ENCODE data around the gene HOXA3. TPM values are rescaled to one million over a fixed set of nuclear protein-coding genes. Genes with fewer than 3 reads are reported as not detected.

Gene HOXA3
- total and polyA plus RNA-seq, 9 of the 15 experiments (the other 6 are each of a cell fraction or from before 2014, with no cell fraction given): 0.04 to 0.13 TPM; not detected in 7

- TF ChIP-seq POLR2A (conservative IDR thresholded peaks at IDR 0.05) (no peak), ZNF778 (CRISPR knock-in tag; IDR thresholded peaks at IDR 0.05) (no peak)
Measured at GRCh38 chr7:27157702-27158431, 5.5 kb upstream of the HOXA3 start (continued).

- Histone ChIP-seq H3K79me2 (ENCODE audit: control insufficient read depth, insufficient read depth, low read length) (no peaks in the 10 kb centered on the region), H3K9ac (ENCODE audit: insufficient read depth in 1 of 2, low read depth in 2 of 2, low read length in 2 of 2) (no peak overlapping the region), H3K4me2 (ENCODE audit: insufficient read depth, low read length) (no peak overlapping the region), H2AFZ (ENCODE audit: low read depth, low read length) (no peak overlapping the region), H3K27me3 (ENCODE audit: control insufficient read depth in 2 of 2, insufficient read depth in 2 of 2, low read length in 2 of 2) (peaks cover 20 to 83% of the 10 kb centered on the region in 2 experiments; a peak in 4 of 5 replicates), H3K9me3 (replicated peaks; ENCODE audit: control insufficient read depth, insufficient read depth, low read depth, low read length) (no peaks in the 10 kb centered on the region), H4K20me1 (replicated peaks; ENCODE audit: control insufficient read depth, insufficient read depth, low read length) (no peaks in the 10 kb centered on the region), H3K36me3 (ENCODE audit: control insufficient read depth, insufficient read depth, low read length) (no peaks in the 10 kb centered on the region), H3K9me1 (ENCODE audit: control insufficient read depth, insufficient read depth, low read length) (no peaks in the 10 kb centered on the region), H3K27ac (ENCODE audit: extremely low read depth, low read depth, low read length) (no peak overlapping the region), H3K4me1 (replicated peaks in 1 of 2; ENCODE audit: control insufficient read depth in 2 of 2, insufficient read depth in 2 of 2, low read length in 2 of 2) (peaks cover 0 to 18% of the 10 kb centered on the region in 2 experiments; a peak in 2 of 5 replicates), H3K4me3 (no peak overlapping the region)
- DNase-seq (ENCODE audit: extremely low read depth in 1 of 4, low spot score in 3 of 4) (no peak), FAIRE-seq (no peak), ATAC-seq (no peak)
- in situ Hi-C loops (cut with MboI): loop anchor here (25.0 kb wide), 3 partner anchors 645 to 1270 kb away; no protein-coding TSS in a partner anchor
- 14% methylated on average over 28 of the region's 30 CpGs for WGBS (ENCODE audit: insufficient coverage, low coverage, missing lambda C conversion rate)
- ChIA-PET POLR2A (interaction anchor here (0.6 kb wide), 1 partner anchor 510 kb away, joined by 4 read pairs; no protein-coding TSS in a partner anchor), CTCF (ENCODE audit: low intra/inter-chr PET ratio) (no interaction called here)
- intact Hi-C loops (cut with micrococcal nuclease): no loop called here
- no TSS peak for BruUV-seq (replicated peaks)
- no peak for TF ChIP-seq TFAM (CRISPR knock-in tag; conservative IDR thresholded peaks at IDR 0.05)
- TF ChIP-seq SAP30 (IDR thresholded peaks at IDR 0.05; ENCODE audit: borderline replicate concordance, insufficient read depth, low read depth, low read length, poor library complexity, severe bottlenecking): no peak
- no peak for TF ChIP-seq JUND (IDR thresholded peaks at IDR 0.05; ENCODE audit: borderline replicate concordance, low read depth, low read length)
- TF ChIP-seq JUND (tag; IDR thresholded peaks at IDR 0.05; ENCODE audit: borderline replicate concordance, low read depth, low read length): no peak
- TF ChIP-seq ZBTB2 (IDR thresholded peaks at IDR 0.05): no peak
- TF ChIP-seq PRPF4 (IDR thresholded peaks at IDR 0.05; ENCODE audit: insufficient read depth, low read depth, low read length, poor library complexity, severe bottlenecking): no peak
Measured at GRCh38 chr7:27156916-27157701, 4.7 kb upstream of the HOXA3 start.

All from K562 (cell line).